Fibroblast of skin of abdomen (primary cell): ENCODE data around the gene PCDHGA3.
"Not testable (repeated sequence)": the region's sequence is repeated elsewhere in the genome, so short reads cannot be mapped to it uniquely, and the experiment has no call there.

Experiments
- DNase-seq: peaks from one replicate; pipeline ENCODE4 v3.0.0-alpha.2; 2013

The PCDHGA3 gene

GRCh38 chr5:141349917-141350619, 6.4 kb downstream of the PCDHGA3 start, which contains the start of gene PCDHGB1:
TSS of gene PCDHGB1 (plus strand) at chr5:141350099. CDS start at chr5:141350261, 162 bp downstream.
- DNase-seq: peak; percentile 51

GRCh38 chr5:141351591-141351990, 8.0 kb downstream of the PCDHGA3 start:
- DNase-seq: no peak

GRCh38 chr5:141354900-141355469, 11.4 kb downstream of the PCDHGA3 start, which contains the start of gene PCDHGA4:
TSS of gene PCDHGA4 (plus strand) at chr5:141355021. CDS start at chr5:141355108, 87 bp downstream.
- peak; percentile 14 for DNase-seq

DNA sequence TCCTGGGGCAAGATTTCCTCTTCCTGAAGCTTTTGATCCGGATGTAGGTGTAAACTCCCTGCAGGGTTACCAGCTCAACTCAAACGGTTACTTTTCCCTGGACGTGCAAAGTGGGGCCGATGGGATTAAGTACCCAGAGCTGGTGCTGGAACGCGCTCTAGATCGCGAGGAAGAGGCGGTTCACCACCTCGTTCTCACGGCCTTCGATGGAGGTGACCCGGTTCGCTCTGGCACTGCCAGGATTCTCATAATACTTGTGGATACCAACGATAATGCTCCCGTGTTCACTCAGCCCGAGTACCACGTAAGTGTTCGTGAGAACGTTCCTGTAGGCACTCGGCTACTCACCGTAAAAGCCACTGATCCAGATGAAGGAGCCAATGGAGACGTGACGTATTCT, 12.0 kb downstream of the PCDHGA3 start:
- DNase-seq: no peak

DNA sequence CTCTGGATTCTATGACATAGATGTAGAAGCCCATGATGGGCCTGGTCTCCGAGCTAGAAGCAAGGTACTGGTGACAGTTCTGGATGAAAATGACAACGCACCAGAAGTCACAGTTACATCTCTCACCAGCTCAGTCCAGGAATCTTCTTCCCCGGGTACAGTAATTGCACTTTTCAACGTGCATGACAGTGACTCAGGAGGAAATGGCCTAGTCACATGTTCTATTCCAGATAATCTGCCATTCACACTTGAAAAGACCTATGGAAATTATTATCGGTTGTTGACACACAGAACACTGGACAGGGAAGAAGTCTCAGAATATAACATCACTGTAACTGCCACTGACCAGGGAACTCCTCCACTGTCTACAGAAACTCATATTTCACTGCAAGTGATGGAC, 12.5 kb downstream of the PCDHGA3 start:
- no peak for DNase-seq

GRCh38 chr5:141356950-141357349, 13.3 kb downstream of the PCDHGA3 start:
- DNase-seq: no peak

DNA sequence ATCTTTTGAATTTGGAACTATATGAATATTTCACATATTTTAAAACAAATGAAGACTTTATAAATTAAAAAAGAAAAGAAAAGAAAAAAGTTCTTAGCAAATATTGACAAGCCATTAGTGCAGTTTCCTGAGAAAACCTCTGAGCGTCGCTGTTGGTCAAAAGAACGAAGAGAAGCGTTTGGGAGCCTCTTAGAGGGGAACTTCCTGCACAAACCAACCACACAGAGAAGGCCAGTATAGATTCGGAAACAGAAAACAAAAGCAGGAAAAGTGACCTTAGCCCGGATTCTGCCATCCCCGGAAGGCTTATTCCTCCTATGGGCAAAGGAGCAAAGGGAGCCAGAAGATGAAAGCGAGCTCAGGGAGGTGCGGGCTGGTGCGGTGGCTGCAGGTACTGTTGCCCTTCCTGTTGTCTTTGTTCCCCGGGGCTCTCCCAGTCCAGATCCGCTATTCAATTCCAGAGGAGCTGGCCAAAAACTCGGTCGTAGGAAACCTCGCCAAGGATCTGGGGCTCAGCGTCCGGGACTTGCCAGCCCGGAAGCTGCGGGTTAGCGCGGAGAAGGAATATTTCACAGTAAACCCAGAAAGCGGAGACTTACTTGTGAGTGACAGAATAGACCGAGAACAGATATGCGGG, 16.3 kb downstream of the PCDHGA3 start, which contains the start of gene PCDHGB2:
Gene PCDHGB2, plus strand, starts transcription at position 205 of the 637 bp plus-strand sequence. Its CDS starts 142 bp downstream, at position 347.
- peak; percentile 35 for DNase-seq

DNA sequence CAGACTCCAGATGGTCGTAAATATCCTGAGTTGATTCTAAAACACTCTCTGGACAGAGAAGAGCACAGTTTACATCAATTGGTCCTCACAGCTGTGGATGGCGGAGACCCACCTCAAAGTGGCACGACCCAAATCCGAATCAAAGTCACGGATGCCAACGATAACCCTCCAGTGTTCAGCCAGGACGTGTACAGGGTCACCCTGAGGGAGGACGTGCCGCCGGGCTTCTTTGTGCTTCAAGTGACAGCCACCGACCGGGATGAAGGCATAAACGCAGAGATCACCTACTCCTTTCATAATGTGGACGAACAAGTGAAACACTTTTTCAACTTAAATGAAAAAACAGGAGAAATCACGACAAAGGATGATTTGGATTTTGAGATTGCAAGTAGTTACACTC, 17.1 kb downstream of the PCDHGA3 start:
- DNase-seq: no peak

DNA sequence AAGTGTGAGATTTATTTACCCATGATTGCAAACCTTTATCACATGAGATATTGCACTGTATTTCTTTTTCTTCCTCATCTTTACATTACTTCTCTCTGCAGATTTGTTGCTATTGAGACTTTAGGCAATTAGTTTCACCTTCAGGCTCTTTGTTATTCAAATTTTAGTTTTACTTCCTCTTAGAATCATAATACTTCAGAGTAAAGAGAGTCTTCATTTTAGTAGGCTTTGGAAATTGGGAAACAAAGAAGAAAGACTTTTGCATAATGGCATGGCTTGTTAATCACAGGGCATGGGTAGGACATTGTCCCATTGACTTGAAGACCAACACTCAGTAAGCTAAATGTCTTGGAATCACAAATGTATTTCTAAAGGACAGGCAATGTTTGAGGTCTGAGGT, 19.1 kb downstream of the PCDHGA3 start:
- DNase-seq: no peak

DNA sequence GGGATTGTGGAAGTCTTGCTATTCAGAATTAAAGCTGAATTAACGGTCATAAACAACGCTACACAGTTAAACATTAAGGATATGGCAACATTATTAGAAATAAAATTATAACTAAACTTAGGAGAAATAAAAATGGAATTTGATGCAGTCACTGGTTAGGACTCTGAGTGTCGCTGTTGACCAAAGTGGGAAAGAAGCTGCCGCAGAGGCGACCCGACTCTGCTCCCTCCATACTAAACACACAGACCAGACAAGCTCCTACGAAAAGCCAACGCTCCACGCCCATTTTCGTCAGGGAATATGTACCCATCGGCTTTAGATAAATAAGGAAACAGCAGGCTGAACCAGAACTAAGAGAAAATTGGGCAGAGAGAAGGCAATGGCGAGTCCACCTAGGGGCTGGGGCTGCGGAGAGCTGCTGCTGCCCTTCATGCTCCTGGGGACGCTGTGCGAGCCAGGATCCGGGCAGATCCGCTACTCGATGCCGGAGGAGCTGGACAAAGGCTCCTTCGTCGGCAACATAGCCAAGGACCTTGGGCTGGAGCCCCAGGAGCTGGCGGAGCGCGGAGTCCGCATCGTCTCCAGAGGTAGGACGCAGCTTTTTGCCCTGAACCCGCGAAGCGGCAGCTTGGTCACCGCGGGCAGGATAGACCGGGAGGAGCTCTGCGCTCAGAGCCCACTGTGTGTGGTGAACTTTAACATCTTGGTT, 20.5 kb downstream of the PCDHGA3 start, which contains the start of gene PCDHGA5:
Gene PCDHGA5, plus strand, starts transcription at position 211 of the 709 bp plus-strand sequence. Its CDS starts 169 bp downstream, at position 380.
- DNase-seq: peak; percentile 23

GRCh38 chr5:141366016-141366896, 22.6 kb downstream of the PCDHGA3 start:
- no peak for DNase-seq

DNA sequence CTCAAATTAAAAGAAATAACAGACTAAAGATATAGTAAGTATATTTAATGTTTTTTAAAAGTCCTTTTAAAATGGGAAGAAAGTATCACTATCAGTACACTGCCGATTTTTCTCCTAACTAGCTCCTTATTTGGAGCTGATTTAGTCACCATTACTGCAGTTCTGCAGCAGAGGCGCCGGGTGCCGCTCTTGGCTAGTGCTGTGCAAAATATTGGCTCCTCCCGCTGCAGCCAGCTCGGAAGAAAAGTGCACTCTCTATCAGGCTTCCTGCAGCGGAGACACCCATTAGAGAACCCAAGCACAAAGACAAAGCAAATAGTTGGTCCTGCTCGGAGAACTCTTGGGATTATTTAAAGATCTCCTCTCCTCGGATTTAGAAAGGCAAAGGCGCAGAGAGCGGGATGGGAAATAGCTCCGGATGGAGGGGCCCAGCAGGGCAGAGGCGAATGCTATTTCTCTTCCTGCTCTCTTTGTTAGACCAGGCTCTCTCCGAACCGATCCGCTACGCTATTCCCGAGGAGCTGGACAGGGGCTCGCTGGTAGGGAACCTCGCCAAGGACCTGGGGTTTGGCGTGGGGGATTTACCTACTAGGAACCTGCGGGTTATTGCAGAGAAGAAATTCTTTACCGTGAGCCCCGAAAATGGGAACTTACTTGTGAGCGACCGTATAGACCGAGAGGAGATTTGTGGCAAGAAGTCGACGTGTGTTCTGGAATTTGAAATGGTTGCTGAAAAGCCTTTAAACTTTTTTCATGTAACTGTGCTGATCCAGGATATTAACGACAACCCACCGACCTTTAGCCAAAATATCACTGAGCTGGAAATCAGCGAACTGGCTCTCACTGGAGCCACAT, 26.6 kb downstream of the PCDHGA3 start, which contains the start of gene PCDHGB3:
Gene PCDHGB3, plus strand, starts transcription at position 249 of the 855 bp plus-strand sequence. Its CDS starts 153 bp downstream, at position 402.
- peak; percentile 63 for DNase-seq

- no peak for DNase-seq
These were observed 28.2 kb downstream of the PCDHGA3 start for GRCh38 chr5:141371572-141372475.

DNA sequence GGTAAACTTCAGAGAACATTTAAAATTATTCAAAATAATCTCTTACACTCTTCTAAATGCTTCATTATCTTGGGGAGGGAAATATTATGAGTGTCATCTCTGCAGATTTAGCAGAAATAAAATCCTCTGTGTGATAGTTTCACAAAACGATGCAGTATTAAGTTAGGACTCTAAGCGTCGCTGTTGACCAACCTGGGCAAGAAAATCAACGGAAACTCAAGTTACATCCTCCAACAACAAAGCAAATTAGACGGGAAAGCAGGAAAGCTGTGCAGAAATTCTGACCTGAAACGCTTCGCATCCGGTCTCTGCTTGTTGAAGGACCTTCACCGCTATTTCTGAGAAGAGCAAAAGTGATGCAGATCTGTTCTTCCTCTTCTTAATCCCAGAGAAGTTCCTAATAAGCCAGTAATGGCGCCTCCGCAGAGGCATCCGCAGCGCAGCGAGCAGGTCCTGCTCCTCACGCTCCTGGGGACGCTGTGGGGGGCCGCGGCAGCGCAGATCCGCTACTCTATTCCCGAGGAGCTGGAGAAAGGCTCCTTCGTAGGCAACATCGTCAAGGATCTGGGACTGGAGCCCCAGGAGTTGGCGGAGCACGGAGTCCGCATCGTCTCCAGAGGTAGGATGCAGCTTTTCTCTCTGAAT, 30.2 kb downstream of the PCDHGA3 start, which contains the start of gene PCDHGA6:
Gene PCDHGA6, plus strand, starts transcription at position 219 of the 645 bp plus-strand sequence. Its CDS starts 193 bp downstream, at position 412.
- DNase-seq: peak; percentile 27

DNA sequence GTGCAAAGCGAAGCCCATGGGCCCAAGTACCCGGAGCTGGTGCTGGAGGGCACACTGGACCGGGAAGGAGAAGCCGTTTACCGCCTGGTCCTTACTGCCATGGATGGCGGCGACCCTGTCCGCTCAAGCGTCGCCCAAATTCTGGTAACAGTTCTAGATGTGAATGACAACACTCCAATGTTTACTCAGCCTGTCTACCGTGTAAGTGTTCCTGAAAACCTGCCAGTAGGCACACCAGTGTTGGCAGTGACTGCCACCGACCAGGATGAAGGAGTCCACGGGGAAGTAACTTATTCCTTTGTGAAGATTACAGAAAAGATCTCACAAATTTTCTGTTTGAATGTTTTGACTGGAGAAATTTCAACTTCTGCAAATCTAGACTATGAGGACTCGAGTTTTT, 31.0 kb downstream of the PCDHGA3 start:
- no peak for DNase-seq

GRCh38 chr5:141375444-141376155, 32.0 kb downstream of the PCDHGA3 start:
- not testable (repeated sequence) for DNase-seq

GRCh38 chr5:141382469-141383294, 39.1 kb downstream of the PCDHGA3 start, which contains the start of gene PCDHGA7:
TSS of gene PCDHGA7 (plus strand) at chr5:141382742. CDS start at chr5:141382900, 158 bp downstream.
- peak; percentile 42 for DNase-seq
